Endodermal cell (in vitro differentiated cells): ENCODE measurements around the gene PPP1R14B. TPM values are rescaled to one million over a fixed set of nuclear protein-coding genes. Genes with fewer than 3 reads are reported as not detected.

Experiments used
- DNase-seq: peaks from one replicate; pipeline ENCODE4 v3.0.0-alpha.2; 2017
- H3K27ac ChIP-seq: 2 replicates; pipeline ENCODE4 v1.5.1; 2013; ENCODE audit warnings: mild to moderate bottlenecking, low read depth, low read length, moderate library complexity
- H3K27me3 ChIP-seq: 2 replicates; pipeline ENCODE4 v1.6.1; 2013; ENCODE audit warnings: mild to moderate bottlenecking, low read length, moderate library complexity; ENCODE audit not compliant: insufficient read depth, control insufficient read depth, poor library complexity, severe bottlenecking
- H3K36me3 ChIP-seq: 2 replicates; pipeline ENCODE4 v1.7.0; 2013; ENCODE audit warnings: mild to moderate bottlenecking, low read length, moderate library complexity; ENCODE audit not compliant: control insufficient read depth, insufficient read depth
- H3K4me1 ChIP-seq: one replicate; pipeline ENCODE4 v1.7.0; 2013; ENCODE audit warnings: low read length; ENCODE audit not compliant: control insufficient read depth, insufficient read depth
- H3K4me3 ChIP-seq: 2 replicates; pipeline ENCODE4 v1.5.1; 2013; ENCODE audit warnings: mild to moderate bottlenecking, low read length, moderate library complexity
- H3K9ac ChIP-seq: 2 replicates; pipeline ENCODE4 v1.6.1; 2013; ENCODE audit warnings: mild to moderate bottlenecking, low read length, moderate library complexity; ENCODE audit not compliant: poor library complexity, severe bottlenecking; ENCODE audit errors: extremely low read depth
- H3K9me3 ChIP-seq: 2 replicates; pipeline ENCODE4 v1.6.1; 2013; ENCODE audit warnings: mild to moderate bottlenecking, low read length, moderate library complexity; ENCODE audit not compliant: control insufficient read depth
- H3K27ac Mint-ChIP-seq: 2 replicates; pipeline ENCODE4 v1.8.0; 2020; ENCODE audit warnings: mixed read lengths
- H3K27me3 Mint-ChIP-seq: 2 replicates; pipeline ENCODE4 v1.8.0; 2021; ENCODE audit warnings: mild to moderate bottlenecking, mixed read lengths; ENCODE audit not compliant: insufficient read depth
- H3K36me3 Mint-ChIP-seq: 2 replicates; pipeline ENCODE4 v1.8.0; 2020; ENCODE audit warnings: low read depth, mixed read lengths
- H3K4me1 Mint-ChIP-seq: 2 replicates; pipeline ENCODE4 v1.8.0; 2020; ENCODE audit warnings: mixed read lengths
- H3K4me3 Mint-ChIP-seq: 2 replicates; pipeline ENCODE4 v1.8.0; 2020; ENCODE audit warnings: mild to moderate bottlenecking, moderate library complexity, mixed read lengths
- H3K9me3 Mint-ChIP-seq: 2 replicates; pipeline ENCODE4 v1.8.0; 2020; ENCODE audit warnings: mild to moderate bottlenecking, mixed read lengths
- CTCF ChIP-seq: fragments of 200-600 bp; sonication (generic); conservative IDR thresholded peaks from 2 replicates; pipeline ENCODE4 v1.5.0; 2021; ENCODE audit warnings: antibody characterized with exemption, mild to moderate bottlenecking
- WGBS, 2 experiments: methylation state at CpG; one replicate each; pipeline versions ENCODE4 v1.1.5 to v1.1.7; 2013; ENCODE audit warnings: missing lambda C conversion rate in 2 of 2, mixed read lengths in 1 of 2; ENCODE audit not compliant: insufficient coverage in 1 of 2, insufficient read length in 1 of 2; 5-methylcytosine and 5-hydroxymethylcytosine counted together
- total RNA-seq, 2 donors: library from RNA; stranded (reverse); fragmentation: NEBNext Ultra II Directional in 1 of 2; extraction: Animal tissue kit (Norgen Biotek cat#: 25700) in 1 of 2; gene quantifications; 2 replicates in 1 of 2; 3 replicates in 1 of 2; pipeline ENCODE4 v1.2.1, GENCODE V29; 2021

PPP1R14B gene
- total RNA-seq, 2 donors from 2014 or later: 228 to 265 TPM

GRCh38 chr11:64202992-64203391 lies 43.8 kb downstream of the PPP1R14B start:
- WGBS, 2 experiments: 93 to 96% methylated on average over 9 of the region's 9 CpGs
- Histone ChIP-seq H3K4me3 (no peak overlapping the region), H3K27ac (no peak overlapping the region), H3K36me3 (peaks cover 84% of the 10 kb centered on the region), H3K9ac (no peak overlapping the region), H3K27me3 (no peaks in the 10 kb centered on the region), H3K4me1 (peaks cover 3% of the 10 kb centered on the region), H3K9me3 (no peaks in the 10 kb centered on the region)
- Mint-ChIP-seq H3K4me3 (no peak overlapping the region), H3K27ac (no peak overlapping the region), H3K9me3 (no peaks in the 10 kb centered on the region), H3K36me3 (peaks cover 60% of the 10 kb centered on the region), H3K27me3 (no peaks in the 10 kb centered on the region), H3K4me1 (no peaks in the 10 kb centered on the region)
- TF ChIP-seq CTCF: no peak
- no peak for DNase-seq

- no peaks in the 10 kb centered on the region for H3K27me3 Mint-ChIP-seq
- peaks cover 3% of the 10 kb centered on the region for H3K4me1 ChIP-seq
- H3K9me3 ChIP-seq: no peaks in the 10 kb centered on the region
- H3K4me3 Mint-ChIP-seq: no peak overlapping the region
- H3K9me3 Mint-ChIP-seq: no peaks in the 10 kb centered on the region
- peaks cover 93% of the 10 kb centered on the region for H3K36me3 ChIP-seq
- no peak overlapping the region for H3K27ac Mint-ChIP-seq
- no peak for DNase-seq
- TF ChIP-seq CTCF: no peak
- 94 to 100% methylated on average over 3 of the region's 3 CpGs for WGBS, 2 experiments
- H3K4me1 Mint-ChIP-seq: no peaks in the 10 kb centered on the region
- H3K27ac ChIP-seq: no peak overlapping the region
- H3K36me3 Mint-ChIP-seq: peaks cover 75% of the 10 kb centered on the region
- H3K9ac ChIP-seq: no peak overlapping the region
- H3K4me3 ChIP-seq: no peak overlapping the region
- no peaks in the 10 kb centered on the region for H3K27me3 ChIP-seq
Measured at GRCh38 chr11:64201543-64201942, 45.2 kb downstream of the PPP1R14B start.

DNA sequence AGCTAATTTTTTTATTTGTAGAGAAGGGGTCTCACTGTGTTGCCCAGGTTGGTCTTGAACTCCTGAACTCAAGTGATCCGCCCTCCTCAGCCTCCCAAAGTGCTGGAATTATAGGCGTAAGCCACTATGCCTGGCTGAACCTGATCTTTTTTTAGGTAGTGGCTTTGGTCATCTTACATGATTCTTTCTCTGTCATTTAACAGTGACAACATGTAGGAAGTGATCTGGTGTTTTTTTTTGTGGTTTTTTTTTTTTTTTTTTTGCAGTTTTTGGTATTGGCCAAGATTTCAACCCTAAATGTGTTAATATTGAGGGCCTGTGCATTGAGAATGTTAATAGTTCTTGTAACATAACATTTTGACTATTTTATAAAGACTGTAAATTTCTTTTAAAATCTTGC lies 48.2 kb downstream of the PPP1R14B start:
- peaks cover 81% of the 10 kb centered on the region for H3K36me3 Mint-ChIP-seq
- no peaks in the 10 kb centered on the region for H3K9me3 Mint-ChIP-seq
- no peak overlapping the region for H3K27ac Mint-ChIP-seq
- no peak for TF ChIP-seq CTCF
- 95 to 98% methylated on average over 2 of the region's 2 CpGs for WGBS, 2 experiments
- no peak for DNase-seq
- H3K27me3 Mint-ChIP-seq: no peaks in the 10 kb centered on the region
- Histone ChIP-seq H3K4me3 (no peak overlapping the region), H3K9ac (no peak overlapping the region), H3K27me3 (no peaks in the 10 kb centered on the region), H3K4me1 (no peaks in the 10 kb centered on the region), H3K9me3 (no peaks in the 10 kb centered on the region), H3K36me3 (peaks cover 93% of the 10 kb centered on the region), H3K27ac (no peak overlapping the region)
- H3K4me1 Mint-ChIP-seq: no peaks in the 10 kb centered on the region
- no peak overlapping the region for H3K4me3 Mint-ChIP-seq
